ENCODE data around the gene CBR3. TPM values are rescaled to one million over a fixed set of nuclear protein-coding genes. Genes with fewer than 3 reads are reported as not detected.
A peak's percentile ranks its signal among the peaks of the same experiment; 100 is the strongest.

Gene CBR3
- 1.0 and 1.6 TPM in 2 replicates for total RNA-seq (ENCODE audit: low replicate concordance)
- long read RNA-seq, partial matches to known transcripts = 0 of 4 reads
- long read RNA-seq, other reads (novel, unspliced or antisense) = 2 of 4 reads

DNA sequence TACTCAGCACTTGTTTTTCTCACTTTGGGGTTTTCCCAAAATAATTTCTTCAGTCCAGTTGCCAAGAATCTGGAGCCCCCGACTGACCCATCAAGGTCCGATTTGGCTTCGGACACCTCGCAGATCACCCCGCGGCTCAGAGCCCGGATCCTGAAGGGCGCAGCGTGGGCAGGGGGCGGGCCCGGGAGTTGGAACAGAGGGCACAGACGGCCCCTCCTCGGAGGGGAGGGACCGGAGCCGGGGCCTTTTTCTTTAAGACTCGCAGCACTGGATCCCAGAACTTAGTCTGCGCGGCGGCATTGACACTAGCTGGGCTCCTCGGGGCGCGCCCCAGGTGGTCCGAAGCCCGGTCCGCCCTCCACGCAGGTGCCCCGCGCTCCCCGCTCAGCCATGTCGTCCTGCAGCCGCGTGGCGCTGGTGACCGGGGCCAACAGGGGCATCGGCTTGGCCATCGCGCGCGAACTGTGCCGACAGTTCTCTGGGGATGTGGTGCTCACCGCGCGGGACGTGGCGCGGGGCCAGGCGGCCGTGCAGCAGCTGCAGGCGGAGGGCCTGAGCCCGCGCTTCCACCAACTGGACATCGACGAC, at the start of gene CBR3:
CBR3 (plus strand) TSS at position 277 of the 588 bp plus-strand sequence; CDS start at position 391, 114 bp downstream.
- TF ChIP-seq, protein P1, sequence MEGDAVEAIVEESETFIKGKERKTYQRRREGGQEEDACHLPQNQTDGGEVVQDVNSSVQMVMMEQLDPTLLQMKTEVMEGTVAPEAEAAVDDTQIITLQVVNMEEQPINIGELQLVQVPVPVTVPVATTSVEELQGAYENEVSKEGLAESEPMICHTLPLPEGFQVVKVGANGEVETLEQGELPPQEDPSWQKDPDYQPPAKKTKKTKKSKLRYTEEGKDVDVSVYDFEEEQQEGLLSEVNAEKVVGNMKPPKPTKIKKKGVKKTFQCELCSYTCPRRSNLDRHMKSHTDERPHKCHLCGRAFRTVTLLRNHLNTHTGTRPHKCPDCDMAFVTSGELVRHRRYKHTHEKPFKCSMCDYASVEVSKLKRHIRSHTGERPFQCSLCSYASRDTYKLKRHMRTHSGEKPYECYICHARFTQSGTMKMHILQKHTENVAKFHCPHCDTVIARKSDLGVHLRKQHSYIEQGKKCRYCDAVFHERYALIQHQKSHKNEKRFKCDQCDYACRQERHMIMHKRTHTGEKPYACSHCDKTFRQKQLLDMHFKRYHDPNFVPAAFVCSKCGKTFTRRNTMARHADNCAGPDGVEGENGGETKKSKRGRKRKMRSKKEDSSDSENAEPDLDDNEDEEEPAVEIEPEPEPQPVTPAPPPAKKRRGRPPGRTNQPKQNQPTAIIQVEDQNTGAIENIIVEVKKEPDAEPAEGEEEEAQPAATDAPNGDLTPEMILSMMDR (conservative IDR thresholded peaks at IDR 0.05) = no peak
- Mint-ChIP-seq H3K4me3 (peak within 1 kb of the TSS; percentile 91), H3K27me3 (peaks cover 48% of the 10 kb centered on the region), H3K36me3 (no peaks in the 10 kb centered on the region), H3K27ac (peak within 1 kb of the TSS; percentile 83), H3K4me1 (ENCODE audit: unreplicated experiment) (peaks cover 21% of the 10 kb centered on the region), H3K9me3 (no peaks in the 10 kb centered on the region)
- no peak for DNase-seq (ENCODE audit: extremely low spot score, unreplicated experiment)

DNA sequence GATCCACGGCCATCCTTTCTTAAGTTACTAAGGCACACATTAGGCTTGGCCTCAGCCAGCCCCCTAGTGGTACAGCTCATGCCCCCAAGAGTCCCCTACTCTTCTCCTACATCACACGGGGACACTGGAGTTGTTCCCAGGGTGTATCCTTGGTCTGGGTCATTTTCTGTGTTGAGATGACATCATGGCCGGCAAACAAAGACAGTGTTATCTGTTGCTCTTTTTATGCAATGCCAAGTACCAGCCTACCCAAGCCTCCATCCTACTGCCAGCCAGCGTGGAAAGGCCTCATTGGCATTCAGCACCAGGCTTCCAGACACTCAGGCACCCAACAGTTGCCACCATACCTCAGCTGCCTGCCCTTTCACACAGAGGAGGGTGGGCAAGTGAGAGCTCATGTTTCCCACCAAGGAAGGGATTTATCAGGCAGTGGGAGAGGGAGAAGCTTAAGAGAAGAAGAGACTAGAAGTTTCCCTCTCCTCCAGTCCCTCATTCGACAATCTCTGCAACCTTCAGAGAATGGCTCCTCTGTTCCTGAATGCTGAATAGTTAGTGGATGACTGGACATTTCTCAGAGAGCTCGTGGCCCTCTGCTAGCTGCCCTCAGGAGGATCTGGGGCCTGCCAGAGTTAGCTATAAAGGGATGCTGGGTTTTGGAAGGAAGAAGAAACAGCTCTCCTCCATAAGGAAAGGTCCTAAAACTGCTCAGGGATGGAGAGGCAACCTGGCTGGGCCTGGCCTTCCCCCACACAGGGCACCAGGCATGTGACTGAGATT, 47.3 kb upstream of the CBR3 start:
- DNase-seq (ENCODE audit: extremely low spot score, unreplicated experiment) = no peak
- Mint-ChIP-seq H3K4me3 (no peak overlapping the region), H3K27me3 (no peaks in the 10 kb centered on the region), H3K9me3 (no peaks in the 10 kb centered on the region), H3K4me1 (ENCODE audit: unreplicated experiment) (no peaks in the 10 kb centered on the region), H3K36me3 (no peaks in the 10 kb centered on the region), H3K27ac (no peak overlapping the region)
- TF ChIP-seq, protein P1 (conservative IDR thresholded peaks at IDR 0.05) = no peak

DNA sequence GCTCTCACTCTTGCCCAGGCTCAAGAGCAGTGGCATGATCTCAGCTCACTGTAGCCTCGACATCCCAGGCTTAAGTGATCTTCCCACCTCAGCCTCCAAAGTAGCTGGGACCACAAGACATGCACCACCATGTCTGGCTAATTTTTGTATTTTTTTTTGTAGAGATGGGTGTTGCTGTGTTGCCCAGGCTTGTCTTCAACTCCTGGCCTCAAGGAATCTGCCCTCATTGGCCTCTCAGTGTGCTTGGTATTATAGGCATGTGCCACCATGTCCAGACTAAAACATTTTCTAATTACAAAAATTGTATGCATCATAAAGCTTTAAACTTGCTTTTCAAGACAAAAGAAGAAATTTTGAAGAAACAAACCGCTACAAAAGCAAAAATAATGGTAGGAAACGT, 44.9 kb upstream of the CBR3 start:
- TF ChIP-seq, protein P1 (conservative IDR thresholded peaks at IDR 0.05) = no peak
- Mint-ChIP-seq H3K9me3 (peaks cover 7% of the 10 kb centered on the region), H3K27ac (no peak overlapping the region), H3K4me3 (no peak overlapping the region), H3K27me3 (no peaks in the 10 kb centered on the region), H3K4me1 (ENCODE audit: unreplicated experiment) (no peaks in the 10 kb centered on the region), H3K36me3 (no peaks in the 10 kb centered on the region)
- no peak for DNase-seq (ENCODE audit: extremely low spot score, unreplicated experiment)

DNA sequence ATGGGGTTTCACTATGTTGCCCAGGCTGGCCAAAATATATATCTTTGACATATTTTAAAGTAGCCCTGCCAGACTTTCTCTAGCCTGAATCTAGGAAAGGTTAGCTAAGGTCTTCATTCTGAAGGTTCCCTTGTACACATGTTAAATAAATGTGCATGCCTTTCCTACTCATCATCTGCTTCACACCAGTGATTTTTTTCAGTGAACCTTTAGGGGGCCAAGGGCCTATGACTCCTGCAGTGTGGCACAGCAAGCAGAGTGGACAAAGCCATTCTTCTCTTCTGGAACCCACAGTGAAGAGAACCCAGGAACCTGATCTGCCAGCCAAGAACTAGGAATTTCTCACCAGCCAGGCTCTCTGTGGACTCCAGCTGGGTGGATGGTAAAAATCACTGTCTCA, 42.2 kb upstream of the CBR3 start:
- Mint-ChIP-seq H3K36me3 (no peaks in the 10 kb centered on the region), H3K4me1 (ENCODE audit: unreplicated experiment) (peaks cover 6% of the 10 kb centered on the region), H3K27me3 (no peaks in the 10 kb centered on the region), H3K9me3 (peaks cover 7% of the 10 kb centered on the region), H3K27ac (no peak overlapping the region), H3K4me3 (no peak overlapping the region)
- no peak for DNase-seq (ENCODE audit: extremely low spot score, unreplicated experiment)
- TF ChIP-seq, protein P1 (conservative IDR thresholded peaks at IDR 0.05) = no peak

DNA sequence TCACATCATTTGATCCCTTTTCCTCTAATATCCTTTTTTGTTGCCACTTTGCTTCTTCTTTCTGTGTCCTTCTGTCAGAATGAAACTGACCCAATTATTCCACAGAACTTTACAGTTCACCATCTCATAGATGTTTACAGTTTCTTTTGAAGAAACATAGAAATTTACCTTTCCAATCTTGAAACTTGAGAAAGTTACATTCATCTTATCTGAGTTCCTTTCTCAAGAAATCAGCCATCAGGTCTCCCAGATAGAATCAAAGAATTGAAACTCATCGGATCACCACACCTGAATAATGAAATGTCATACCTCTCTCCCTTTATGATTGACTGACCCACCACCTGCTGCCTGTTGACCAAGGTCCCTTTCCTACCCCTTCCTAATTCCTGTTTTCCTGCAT, 41.4 kb upstream of the CBR3 start:
- Mint-ChIP-seq H3K27me3 (no peaks in the 10 kb centered on the region), H3K4me3 (no peak overlapping the region), H3K36me3 (no peaks in the 10 kb centered on the region), H3K4me1 (ENCODE audit: unreplicated experiment) (peaks cover 6% of the 10 kb centered on the region), H3K27ac (no peak overlapping the region), H3K9me3 (peaks cover 7% of the 10 kb centered on the region)
- no peak for DNase-seq (ENCODE audit: extremely low spot score, unreplicated experiment)
- TF ChIP-seq, protein P1 (conservative IDR thresholded peaks at IDR 0.05) = no peak

All from type B pancreatic cell (in vitro differentiated cells).